ENCODE data around the gene LMO3. TPM values are rescaled to one million over a fixed set of nuclear protein-coding genes. Genes with fewer than 3 reads are reported as not detected.

The LMO3 gene
- 7.4 and 8.2 TPM in 2 replicates for total RNA-seq (2014; rRNA removed; shearing (Covaris generic))

- Histone ChIP-seq H3K36me3 (no peaks in the 10 kb centered on the region), H3K27ac (peak within 1 kb of the TSS; percentile 59), H3K4me3 (peak within 1 kb of the TSS; percentile 65), H3K9me3 (replicated peaks) (no peaks in the 10 kb centered on the region), H3K4me1 (peaks cover 5% of the 10 kb centered on the region), H3K27me3 (no peaks in the 10 kb centered on the region)
- DNase-seq = no peak
Observed at GRCh38 chr12:16606117-16606200, at the start of gene LMO3. TSS of gene LMO3 (minus strand) at chr12:16606162. CDS start at chr12:16600860, 5,302 bp downstream.

GRCh38 chr12:16636435-16637055 lies 30.6 kb upstream of the LMO3 start:
- no peaks in the 10 kb centered on the region for H3K9me3 ChIP-seq (replicated peaks)
- DNase-seq = no peak
- no peaks in the 10 kb centered on the region for H3K4me1 ChIP-seq
- no peak overlapping the region for H3K4me3 ChIP-seq
- no peaks in the 10 kb centered on the region for H3K36me3 ChIP-seq
- H3K27me3 ChIP-seq = no peaks in the 10 kb centered on the region
- no peak overlapping the region for H3K27ac ChIP-seq

DNA sequence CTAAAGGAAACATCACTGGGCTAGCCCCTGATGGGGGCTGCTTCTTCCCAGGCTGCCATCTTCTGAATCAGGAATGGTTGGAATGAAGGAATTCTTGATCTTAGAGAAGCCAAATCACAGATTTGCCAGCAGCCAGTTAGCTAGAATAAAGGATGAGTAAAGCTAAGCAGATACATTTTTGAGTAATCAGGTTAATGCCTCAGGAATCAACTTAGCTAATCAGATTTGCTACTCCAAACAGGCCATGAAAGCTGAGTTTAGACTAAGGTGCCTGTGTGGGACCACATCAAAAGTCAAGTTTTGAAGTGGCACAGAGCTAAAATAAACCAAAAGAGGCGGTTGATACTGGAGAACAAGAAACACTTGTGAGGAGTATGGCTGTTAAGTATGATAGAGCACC lies 28.8 kb upstream of the LMO3 start:
- Histone ChIP-seq H3K4me1 (no peaks in the 10 kb centered on the region), H3K27ac (no peak overlapping the region), H3K27me3 (no peaks in the 10 kb centered on the region), H3K4me3 (no peak overlapping the region), H3K36me3 (no peaks in the 10 kb centered on the region), H3K9me3 (replicated peaks) (no peaks in the 10 kb centered on the region)
- no peak for DNase-seq

GRCh38 chr12:16626991-16627390 lies 21.0 kb upstream of the LMO3 start:
- no peak for DNase-seq
- no peaks in the 10 kb centered on the region for H3K27me3 ChIP-seq
- H3K4me3 ChIP-seq = no peak overlapping the region
- no peaks in the 10 kb centered on the region for H3K9me3 ChIP-seq (replicated peaks)
- no peaks in the 10 kb centered on the region for H3K36me3 ChIP-seq
- H3K27ac ChIP-seq = no peak overlapping the region
- H3K4me1 ChIP-seq = 0 out of 2 replicates have a peak, but pooled peaks cover 2% of the 10 kb centered on the region

- Histone ChIP-seq H3K27me3 (no peaks in the 10 kb centered on the region), H3K4me3 (no peak overlapping the region), H3K4me1 (0 out of 2 replicates have a peak, but pooled peaks cover 2% of the 10 kb centered on the region), H3K36me3 (no peaks in the 10 kb centered on the region), H3K9me3 (replicated peaks) (no peaks in the 10 kb centered on the region), H3K27ac (no peak overlapping the region)
- DNase-seq = no peak
Observed at GRCh38 chr12:16622338-16622737, 16.4 kb upstream of the LMO3 start.

DNA sequence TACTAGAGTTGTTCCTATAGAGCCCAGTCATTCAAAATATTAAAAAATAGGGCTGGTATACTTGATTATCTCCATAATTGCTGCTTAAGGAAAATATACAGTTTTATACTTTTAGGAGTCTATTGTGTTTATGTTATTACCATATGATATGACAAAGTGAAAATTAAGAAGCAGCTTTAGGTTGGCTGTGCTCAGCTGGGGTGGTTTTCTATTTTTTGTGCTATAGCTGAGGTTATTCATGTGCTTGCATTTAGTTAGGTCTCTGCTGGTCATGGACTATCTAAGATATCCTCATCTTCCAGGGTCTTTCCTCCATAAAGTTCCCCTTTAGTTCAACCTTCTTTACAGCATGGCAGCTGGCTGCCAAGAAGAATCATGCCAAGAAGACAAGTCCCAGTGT lies 13.6 kb upstream of the LMO3 start:
- no peak overlapping the region for H3K4me3 ChIP-seq
- H3K4me1 ChIP-seq = no peaks in the 10 kb centered on the region
- no peaks in the 10 kb centered on the region for H3K27me3 ChIP-seq
- no peak overlapping the region for H3K27ac ChIP-seq
- H3K36me3 ChIP-seq = no peaks in the 10 kb centered on the region
- DNase-seq = no peak
- no peaks in the 10 kb centered on the region for H3K9me3 ChIP-seq (replicated peaks)

DNA sequence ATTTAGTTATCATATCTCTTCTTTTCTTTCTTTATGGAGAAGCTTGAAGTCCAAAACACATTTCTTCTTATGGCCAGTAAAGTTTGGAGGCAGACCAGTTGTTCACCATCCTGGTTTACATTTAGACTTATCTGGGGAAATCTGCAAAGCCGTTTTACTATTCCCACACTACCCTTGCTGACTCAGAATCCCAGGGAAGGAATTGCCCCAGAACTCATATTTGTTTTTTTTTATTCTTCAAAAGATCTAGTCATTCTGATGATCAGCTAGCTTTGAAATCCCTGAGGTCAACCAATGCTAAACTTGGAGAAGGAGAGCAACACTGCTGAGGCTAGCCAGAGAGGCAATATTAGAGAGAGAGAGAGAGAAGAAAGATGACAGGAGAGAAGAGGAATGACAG lies 12.3 kb upstream of the LMO3 start:
- Histone ChIP-seq H3K36me3 (no peaks in the 10 kb centered on the region), H3K4me3 (no peak overlapping the region), H3K9me3 (replicated peaks) (no peaks in the 10 kb centered on the region), H3K4me1 (no peaks in the 10 kb centered on the region), H3K27me3 (no peaks in the 10 kb centered on the region), H3K27ac (no peak overlapping the region)
- DNase-seq = no peak

DNA sequence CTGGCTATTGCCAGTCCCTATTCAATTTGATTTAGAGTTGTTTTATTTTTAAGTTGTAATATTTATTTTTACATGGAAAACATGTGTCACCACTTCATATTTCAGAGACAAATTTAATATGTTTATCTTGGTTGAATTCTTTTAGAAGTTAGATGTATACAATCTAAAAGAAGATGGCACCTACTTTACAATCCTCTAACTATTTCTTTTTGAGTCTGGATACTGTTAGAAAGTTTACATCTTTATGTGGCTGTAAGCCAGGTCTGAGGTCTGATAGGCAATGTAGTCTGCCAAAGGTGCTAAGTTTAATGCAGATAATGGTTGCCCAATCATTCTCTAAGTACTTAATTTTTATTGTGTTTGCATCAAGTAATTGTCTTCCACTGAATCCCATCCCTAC lies 7.2 kb upstream of the LMO3 start:
- DNase-seq = no peak
- Histone ChIP-seq H3K9me3 (replicated peaks) (no peaks in the 10 kb centered on the region), H3K4me1 (peaks cover 8% of the 10 kb centered on the region), H3K27me3 (no peaks in the 10 kb centered on the region), H3K36me3 (no peaks in the 10 kb centered on the region), H3K27ac (no peak overlapping the region), H3K4me3 (no peak overlapping the region)

DNA sequence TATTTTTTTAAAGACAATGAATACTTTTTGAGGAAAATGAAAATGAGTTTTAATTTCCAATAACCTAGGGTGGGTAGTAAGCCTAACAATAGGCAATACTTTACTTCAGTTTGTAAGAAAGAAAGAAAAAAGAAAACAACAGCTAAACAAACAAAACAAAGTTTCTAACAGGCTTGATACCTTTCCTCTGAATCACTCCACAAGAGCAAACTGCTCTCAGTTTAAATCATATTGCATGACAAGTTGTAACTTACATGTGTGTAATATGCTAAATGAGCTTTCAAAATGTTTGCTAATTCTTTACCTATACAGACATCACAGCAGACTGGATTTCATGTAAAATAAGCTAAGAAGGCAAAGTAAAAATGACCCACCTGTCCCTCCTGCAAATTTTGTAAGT lies 6.7 kb upstream of the LMO3 start:
- Histone ChIP-seq H3K27me3 (no peaks in the 10 kb centered on the region), H3K27ac (no peak overlapping the region), H3K36me3 (no peaks in the 10 kb centered on the region), H3K9me3 (replicated peaks) (no peaks in the 10 kb centered on the region), H3K4me3 (no peak overlapping the region), H3K4me1 (peaks cover 8% of the 10 kb centered on the region)
- DNase-seq = no peak

DNA sequence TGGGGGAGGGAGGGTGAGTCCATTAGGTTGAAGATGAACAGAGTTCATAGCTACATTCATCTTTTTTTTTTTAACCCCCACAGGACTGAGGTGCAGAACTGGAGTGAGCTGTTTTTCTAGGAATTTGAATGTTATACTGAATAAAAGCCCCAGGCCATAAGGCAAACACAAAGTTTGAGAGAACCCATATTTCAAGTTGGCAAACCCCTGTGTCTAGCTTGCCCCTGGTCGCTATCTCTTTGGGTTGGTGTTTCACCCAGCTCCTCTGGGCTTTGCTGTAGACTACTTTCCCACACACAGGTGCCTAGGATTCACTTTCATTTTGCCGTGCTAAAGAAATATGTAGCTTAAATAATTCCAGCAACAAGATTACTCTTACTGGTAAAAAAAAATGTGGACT lies 5.2 kb upstream of the LMO3 start:
- H3K27ac ChIP-seq = no peak overlapping the region
- no peak for DNase-seq
- no peaks in the 10 kb centered on the region for H3K27me3 ChIP-seq
- no peaks in the 10 kb centered on the region for H3K9me3 ChIP-seq (replicated peaks)
- H3K36me3 ChIP-seq = no peaks in the 10 kb centered on the region
- H3K4me3 ChIP-seq = no peak overlapping the region
- peaks cover 8% of the 10 kb centered on the region for H3K4me1 ChIP-seq

DNA sequence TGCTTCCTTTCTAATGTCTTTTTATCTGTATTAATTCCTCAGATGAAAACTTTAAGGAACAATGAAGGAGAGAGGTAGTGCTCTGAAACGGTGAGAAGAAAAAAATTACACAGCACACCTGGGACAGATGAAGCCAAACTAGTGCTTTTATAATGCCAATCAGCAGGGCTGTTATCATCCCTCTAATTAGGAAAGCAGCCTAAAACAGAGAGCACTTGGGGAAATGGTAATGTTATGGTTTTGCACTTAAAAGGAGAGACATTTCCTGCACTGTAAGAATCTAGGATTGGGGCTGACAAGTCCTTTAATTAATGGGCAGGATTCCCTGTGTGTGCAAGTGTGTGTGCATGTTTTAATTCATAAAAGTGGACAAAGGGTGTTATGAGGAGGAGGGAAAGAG lies 4.8 kb upstream of the LMO3 start:
- Histone ChIP-seq H3K4me3 (no peak overlapping the region), H3K27ac (no peak overlapping the region), H3K36me3 (no peaks in the 10 kb centered on the region), H3K4me1 (peaks cover 8% of the 10 kb centered on the region), H3K27me3 (no peaks in the 10 kb centered on the region), H3K9me3 (replicated peaks) (no peaks in the 10 kb centered on the region)
- DNase-seq = no peak

- Histone ChIP-seq H3K36me3 (no peaks in the 10 kb centered on the region), H3K9me3 (replicated peaks) (no peaks in the 10 kb centered on the region), H3K4me3 (no peak overlapping the region), H3K27me3 (no peaks in the 10 kb centered on the region), H3K27ac (no peak overlapping the region), H3K4me1 (peaks cover 8% of the 10 kb centered on the region)
- no peak for DNase-seq
Observed at GRCh38 chr12:16610001-16610585, 4.1 kb upstream of the LMO3 start.

GRCh38 chr12:16608946-16609539 lies 3.1 kb upstream of the LMO3 start:
- peak overlapping the region; percentile 44 for H3K4me3 ChIP-seq

DNA sequence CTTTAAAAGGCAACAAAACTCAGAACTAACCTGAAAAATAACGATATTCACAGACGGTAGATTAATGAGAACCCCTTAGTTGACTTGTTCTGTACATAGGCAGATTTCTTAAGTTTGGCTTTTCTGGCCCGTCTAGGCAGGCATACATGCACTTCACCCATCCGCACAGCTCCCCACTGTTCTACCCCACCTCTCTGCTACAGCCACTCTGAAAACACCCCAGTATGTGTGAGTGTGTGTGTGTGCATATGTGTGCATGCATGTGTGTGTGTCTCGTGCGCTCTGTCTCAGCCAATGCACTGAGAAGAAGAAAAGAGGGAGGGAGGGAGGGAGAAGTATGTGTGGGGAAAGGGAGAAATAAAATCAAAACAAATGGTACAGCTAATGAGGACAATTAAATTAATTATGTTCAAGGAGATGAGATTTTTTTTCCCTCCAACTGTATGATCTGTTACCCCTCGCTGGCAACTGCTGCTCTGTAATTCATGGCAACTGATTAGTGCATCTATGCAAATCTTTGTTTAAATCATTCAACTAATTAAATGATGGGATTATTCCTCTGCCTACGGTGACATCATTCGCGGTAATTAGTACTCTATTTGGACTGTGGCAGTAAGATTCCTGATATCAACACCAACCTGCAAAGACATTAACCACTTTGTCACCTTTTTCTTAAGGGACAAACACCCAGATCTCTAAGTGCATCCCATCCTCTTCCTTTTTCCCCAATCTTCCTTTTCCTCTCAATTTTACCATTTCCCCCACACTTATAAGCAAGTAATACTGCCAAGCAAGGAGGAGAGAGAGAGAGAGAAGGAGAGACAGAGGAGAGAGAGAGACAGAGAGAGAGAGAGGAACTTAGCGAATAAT lies 2.2 kb upstream of the LMO3 start:
- Histone ChIP-seq H3K27me3 (no peaks in the 10 kb centered on the region), H3K27ac (no peak overlapping the region), H3K4me1 (peaks cover 8% of the 10 kb centered on the region), H3K36me3 (no peaks in the 10 kb centered on the region), H3K4me3 (no peak overlapping the region; the same call in 1 of the 2 replicates), H3K9me3 (replicated peaks) (no peaks in the 10 kb centered on the region)
- DNase-seq = no peak

More at GRCh38 chr12:16608946-16609539, 3.1 kb upstream of the LMO3 start:
- no peaks in the 10 kb centered on the region for H3K36me3 ChIP-seq
- peaks cover 8% of the 10 kb centered on the region for H3K4me1 ChIP-seq
- H3K27ac ChIP-seq = no peak overlapping the region
- no peaks in the 10 kb centered on the region for H3K9me3 ChIP-seq (replicated peaks)
- DNase-seq = no peak
- H3K27me3 ChIP-seq = no peaks in the 10 kb centered on the region

DNA sequence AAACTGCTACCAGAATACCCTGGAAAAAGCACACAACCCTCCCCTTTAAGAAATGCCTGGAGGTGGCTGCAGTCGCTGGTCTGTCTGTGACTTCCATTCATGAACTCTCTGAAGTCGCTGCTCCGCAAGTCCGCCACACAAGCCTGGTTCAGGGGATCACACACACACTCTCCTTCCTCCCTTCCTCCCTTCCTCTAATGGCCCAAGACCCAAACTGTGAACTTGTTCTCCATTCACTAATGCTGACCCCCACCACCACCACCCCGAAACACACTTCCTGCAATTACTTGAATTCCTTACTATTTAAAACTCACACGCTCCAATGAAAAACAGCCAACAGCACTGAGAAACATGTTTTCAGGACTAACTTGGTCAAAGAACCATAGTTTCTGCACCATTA lies 1.0 kb upstream of the LMO3 start:
- H3K27ac ChIP-seq = peak overlapping the region; percentile 59
- H3K4me3 ChIP-seq = peak overlapping the region; percentile 65
- H3K4me1 ChIP-seq = peaks cover 5% of the 10 kb centered on the region
- H3K27me3 ChIP-seq = no peaks in the 10 kb centered on the region
- H3K9me3 ChIP-seq (replicated peaks) = no peaks in the 10 kb centered on the region
- DNase-seq = peak; percentile 33 to 58
- no peaks in the 10 kb centered on the region for H3K36me3 ChIP-seq
